MCF 10A (cell line): Measurements from ENCODE around the gene SOWAHA. TPM values are rescaled to one million over a fixed set of nuclear protein-coding genes. Genes with fewer than 3 reads are reported as not detected.

Experiments
- BruUV-seq: library from RNA; stranded (reverse); fragments of 400-500 nt; replicated peaks from 2 replicates; lab custom pipeline; 2021; lab: Mats Ljungman, UMichigan
- CTCF ChIA-PET: fragments of 300-600 bp; sonication (Branson Sonifier 250); formaldehyde crosslinking; extraction: SDS; loops from one replicate; lab custom pipeline; 2021; ENCODE audit warnings: antibody characterized with exemption, inconsistent platforms; lab: Yijun Ruan, JAX
- POLR2A ChIA-PET: fragments of 300-600, 350-650 bp; sonication (Branson Sonifier 250); formaldehyde crosslinking; extraction: SDS; loops from one replicate; lab custom pipeline; 2020; ENCODE audit warnings: antibody characterized with exemption, inconsistent platforms; lab: Yijun Ruan, JAX
- DNase-seq: peaks from one replicate; pipeline ENCODE4 v3.0.0-alpha.2; 2018; ENCODE audit not compliant: unreplicated experiment
- H3K27ac Mint-ChIP-seq: one replicate; pipeline ENCODE4 v1.8.0; 2022; ENCODE audit warnings: mild to moderate bottlenecking, low read depth, mixed read lengths; ENCODE audit not compliant: unreplicated experiment
- H3K27me3 Mint-ChIP-seq: one replicate; pipeline ENCODE4 v1.8.0; 2022; ENCODE audit warnings: mixed read lengths; ENCODE audit not compliant: insufficient read depth, unreplicated experiment
- H3K36me3 Mint-ChIP-seq: one replicate; pipeline ENCODE4 v1.8.0; 2022; ENCODE audit warnings: mild to moderate bottlenecking, moderate library complexity, mixed read lengths; ENCODE audit not compliant: insufficient read depth, unreplicated experiment
- H3K4me1 Mint-ChIP-seq: one replicate; pipeline ENCODE4 v1.8.0; 2022; ENCODE audit warnings: mixed read lengths; ENCODE audit not compliant: insufficient read depth, unreplicated experiment
- H3K4me3 Mint-ChIP-seq: one replicate; pipeline ENCODE4 v1.8.0; 2022; ENCODE audit warnings: mild to moderate bottlenecking, moderate library complexity, mixed read lengths; ENCODE audit not compliant: unreplicated experiment
- H3K9me3 Mint-ChIP-seq: one replicate; pipeline ENCODE4 v1.8.0; 2022; ENCODE audit warnings: mixed read lengths; ENCODE audit not compliant: unreplicated experiment
- CTCF ChIP-seq: fragments of 200-600 bp; IDR thresholded peaks from one replicate; pipeline ENCODE4 v1.8.0; 2022; ENCODE audit warnings: antibody characterized with exemption, mild to moderate bottlenecking; ENCODE audit not compliant: unreplicated experiment
- intact Hi-C: fragments of 100-400 bp; cut with micrococcal nuclease; formaldehyde crosslinking; loops from 2 replicates; pipeline ENCODE4 v1.14.1; 2022
- total RNA-seq: library from RNA; stranded (reverse); gene quantifications from 2 replicates; pipeline ENCODE4 v1.2.3, GENCODE V29; 2022

SOWAHA gene
- total RNA-seq, 1 experiment from 2014 or later, result not detected

DNA sequence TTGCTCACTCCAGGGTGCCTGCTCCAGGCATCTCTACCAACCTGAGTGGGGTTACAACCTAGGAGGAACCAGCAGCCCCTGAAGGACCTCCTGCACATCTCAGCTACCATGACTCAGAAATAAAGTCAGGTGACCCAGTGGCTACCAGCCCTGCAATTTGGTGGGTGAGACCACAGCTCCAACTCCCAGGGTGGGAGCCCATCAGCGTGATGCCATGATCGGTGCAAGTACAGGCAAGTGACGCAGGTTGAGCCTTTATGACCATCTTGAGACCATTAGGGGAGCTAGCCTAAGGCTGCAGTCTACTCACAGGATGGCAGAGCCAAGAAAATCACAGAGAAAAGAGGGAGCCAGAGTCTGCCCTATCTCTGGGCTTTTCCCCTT lies 44.6 kb upstream of the SOWAHA start:
- ChIA-PET POLR2A (interaction anchor here (2.0 kb wide), 1 partner anchor 31 kb away, joined by 9 read pairs; the partner anchor contains the start of gene KIF3A), CTCF (interaction anchor here (0.8 to 1.4 kb wide), 2 partner anchors 49 to 51 kb away, joined by 3 to 5 read pairs; no protein-coding TSS in a partner anchor)
- Mint-ChIP-seq H3K27me3 (no peaks in the 10 kb centered on the region), H3K4me3 (no peak overlapping the region), H3K4me1 (peaks cover under 1% of the 10 kb centered on the region), H3K9me3 (no peaks in the 10 kb centered on the region), H3K27ac (no peak overlapping the region), H3K36me3 (peaks cover 6% of the 10 kb centered on the region)
- TF ChIP-seq CTCF, result no peak
- DNase-seq, result no peak
- BruUV-seq, result no TSS peak
- intact Hi-C loops, result no loop called here

DNA sequence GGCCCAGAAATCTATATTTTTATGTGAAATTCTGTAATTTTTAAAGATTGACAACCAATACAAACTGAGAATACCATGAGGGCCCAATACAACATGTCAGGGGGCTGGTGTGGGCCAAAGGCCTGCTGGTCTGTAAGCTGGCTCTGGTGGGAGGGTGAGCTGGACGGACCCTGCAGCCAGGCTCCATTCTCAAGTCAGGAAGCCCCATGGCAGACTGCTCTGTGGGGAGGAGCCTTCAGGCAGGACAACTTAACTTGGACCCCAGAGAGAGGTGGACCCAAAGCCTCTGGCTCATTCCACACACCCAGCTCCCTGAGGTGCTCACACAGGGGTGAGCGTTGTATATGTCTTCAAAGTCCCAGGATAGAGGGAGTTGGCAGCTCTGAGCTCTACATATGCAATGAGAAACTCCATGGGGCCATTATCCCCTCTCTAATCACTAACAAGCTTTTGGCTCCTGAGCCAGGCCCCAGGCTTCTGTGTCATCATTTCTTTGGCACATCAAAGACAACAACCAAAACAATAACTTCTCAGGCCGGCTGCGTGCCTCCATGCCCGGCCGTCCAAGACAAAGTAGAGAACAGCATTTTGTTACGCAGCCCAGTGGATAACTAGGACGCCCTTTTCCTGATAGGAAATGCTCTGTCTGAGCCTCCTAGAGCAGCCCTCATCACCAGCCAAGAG lies 42.5 kb upstream of the SOWAHA start:
- Mint-ChIP-seq H3K4me3 (no peak overlapping the region), H3K36me3 (no peaks in the 10 kb centered on the region), H3K4me1 (peaks cover 18% of the 10 kb centered on the region), H3K27ac (no peak overlapping the region), H3K27me3 (no peaks in the 10 kb centered on the region), H3K9me3 (no peaks in the 10 kb centered on the region)
- BruUV-seq, result no TSS peak
- DNase-seq, result no peak
- CTCF ChIA-PET, result interaction anchor here (0.8 to 1.5 kb wide), 3 partner anchors 17 to 245 kb away, joined by 4 to 9 read pairs (median 5); no protein-coding TSS in a partner anchor
- intact Hi-C loops, result no loop called here
- TF ChIP-seq CTCF, result no peak
- POLR2A ChIA-PET, result no interaction called here

DNA sequence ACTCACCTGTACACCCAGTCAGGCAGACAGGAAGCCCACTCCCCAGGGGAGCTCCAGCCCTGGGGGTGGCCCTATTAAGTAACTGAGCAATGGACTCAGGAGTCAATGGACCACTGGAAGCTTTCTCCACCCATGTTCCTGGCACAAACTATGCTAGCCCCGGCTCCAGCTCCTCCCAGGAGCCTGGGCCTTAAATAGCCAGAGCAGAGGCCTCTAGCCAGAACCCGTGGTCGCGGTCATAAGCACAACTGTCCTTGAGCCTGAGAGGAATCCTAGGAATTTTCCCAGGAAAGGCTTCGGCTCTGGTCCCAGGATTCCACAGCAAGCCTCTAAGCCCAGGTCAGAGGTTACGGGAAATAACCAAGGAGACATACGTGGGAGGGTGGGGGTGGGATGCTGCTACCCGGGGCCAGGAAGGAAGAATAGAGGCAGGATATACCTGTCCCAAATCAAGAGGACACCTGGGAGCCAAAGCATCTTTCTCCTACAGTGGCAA lies 41.6 kb upstream of the SOWAHA start:
- Mint-ChIP-seq H3K27ac (no peak overlapping the region), H3K4me3 (no peak overlapping the region), H3K4me1 (peaks cover 19% of the 10 kb centered on the region), H3K36me3 (no peaks in the 10 kb centered on the region), H3K9me3 (no peaks in the 10 kb centered on the region), H3K27me3 (no peaks in the 10 kb centered on the region)
- no peak for TF ChIP-seq CTCF
- intact Hi-C loops, result no loop called here
- CTCF ChIA-PET, result interaction anchor here (0.9 to 1.5 kb wide), 2 partner anchors 16 to 17 kb away, joined by 3 to 4 read pairs; no protein-coding TSS in a partner anchor
- DNase-seq, result no peak
- POLR2A ChIA-PET, result interaction anchor here (0.7 kb wide), 1 partner anchor 10 kb away, joined by 7 read pairs; no protein-coding TSS in a partner anchor
- no TSS peak for BruUV-seq

- CTCF ChIA-PET, result interaction anchor here (0.9 to 1.4 kb wide), 2 partner anchors 18 to 245 kb away, joined by 3 read pairs; no protein-coding TSS in a partner anchor
- no peak for DNase-seq
- Mint-ChIP-seq H3K4me1 (peaks cover 19% of the 10 kb centered on the region), H3K4me3 (no peak overlapping the region), H3K27ac (no peak overlapping the region), H3K36me3 (no peaks in the 10 kb centered on the region), H3K27me3 (no peaks in the 10 kb centered on the region), H3K9me3 (no peaks in the 10 kb centered on the region)
- POLR2A ChIA-PET, result interaction anchor here (0.7 to 1.0 kb wide), 2 partner anchors 9 to 34 kb away, joined by 3 to 7 read pairs; no protein-coding TSS in a partner anchor
- TF ChIP-seq CTCF, result no peak
- no TSS peak for BruUV-seq
- intact Hi-C loops, result no loop called here
These were observed 40.6 kb upstream of the SOWAHA start for GRCh38 chr5:132772291-132773070.
